Epithelial cell of esophagus (primary cell): Measurements from ENCODE around the gene GPR160.

Experiments
- DNase-seq: peaks from one replicate; pipeline ENCODE4 v3.0.0; 2010; ENCODE audit warnings: low read depth
- H3K4me3 ChIP-seq: 2 replicates; pipeline ENCODE4 v1.5.1; 2011; ENCODE audit warnings: mild to moderate bottlenecking, low read length, control low read depth
- TF ChIP-seq, protein P1 (sequence below): IDR thresholded peaks from 2 replicates; pipeline ENCODE4 v1.5.1; 2011; ENCODE audit warnings: low read depth, mild to moderate bottlenecking, low read length, control low read depth, inconsistent platforms; ENCODE audit not compliant: insufficient read depth; ENCODE audit errors: missing control alignments

GPR160 gene

DNA sequence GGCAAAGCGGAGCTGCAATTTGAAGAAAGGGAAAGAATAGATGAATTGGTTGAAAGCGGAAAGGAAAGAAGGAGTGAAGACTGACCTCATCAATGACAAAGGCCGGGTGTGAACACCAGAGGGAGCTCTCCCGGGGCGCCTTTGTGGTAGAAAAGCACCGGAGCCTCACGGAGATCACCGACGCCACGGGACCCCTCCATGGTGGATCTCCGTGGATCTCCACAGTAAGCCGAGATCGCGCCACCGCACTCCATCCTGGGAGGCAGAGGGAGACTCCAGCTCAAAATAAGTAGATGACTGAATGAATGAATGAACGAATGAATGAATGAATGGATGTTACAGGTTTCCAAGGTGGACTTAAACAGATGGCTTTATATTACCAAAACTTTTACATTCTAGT, 25.0 kb downstream of the GPR160 start:
- no peak for DNase-seq
- TF ChIP-seq, protein P1, sequence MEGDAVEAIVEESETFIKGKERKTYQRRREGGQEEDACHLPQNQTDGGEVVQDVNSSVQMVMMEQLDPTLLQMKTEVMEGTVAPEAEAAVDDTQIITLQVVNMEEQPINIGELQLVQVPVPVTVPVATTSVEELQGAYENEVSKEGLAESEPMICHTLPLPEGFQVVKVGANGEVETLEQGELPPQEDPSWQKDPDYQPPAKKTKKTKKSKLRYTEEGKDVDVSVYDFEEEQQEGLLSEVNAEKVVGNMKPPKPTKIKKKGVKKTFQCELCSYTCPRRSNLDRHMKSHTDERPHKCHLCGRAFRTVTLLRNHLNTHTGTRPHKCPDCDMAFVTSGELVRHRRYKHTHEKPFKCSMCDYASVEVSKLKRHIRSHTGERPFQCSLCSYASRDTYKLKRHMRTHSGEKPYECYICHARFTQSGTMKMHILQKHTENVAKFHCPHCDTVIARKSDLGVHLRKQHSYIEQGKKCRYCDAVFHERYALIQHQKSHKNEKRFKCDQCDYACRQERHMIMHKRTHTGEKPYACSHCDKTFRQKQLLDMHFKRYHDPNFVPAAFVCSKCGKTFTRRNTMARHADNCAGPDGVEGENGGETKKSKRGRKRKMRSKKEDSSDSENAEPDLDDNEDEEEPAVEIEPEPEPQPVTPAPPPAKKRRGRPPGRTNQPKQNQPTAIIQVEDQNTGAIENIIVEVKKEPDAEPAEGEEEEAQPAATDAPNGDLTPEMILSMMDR: no peak
- H3K4me3 ChIP-seq: no peak overlapping the region

DNA sequence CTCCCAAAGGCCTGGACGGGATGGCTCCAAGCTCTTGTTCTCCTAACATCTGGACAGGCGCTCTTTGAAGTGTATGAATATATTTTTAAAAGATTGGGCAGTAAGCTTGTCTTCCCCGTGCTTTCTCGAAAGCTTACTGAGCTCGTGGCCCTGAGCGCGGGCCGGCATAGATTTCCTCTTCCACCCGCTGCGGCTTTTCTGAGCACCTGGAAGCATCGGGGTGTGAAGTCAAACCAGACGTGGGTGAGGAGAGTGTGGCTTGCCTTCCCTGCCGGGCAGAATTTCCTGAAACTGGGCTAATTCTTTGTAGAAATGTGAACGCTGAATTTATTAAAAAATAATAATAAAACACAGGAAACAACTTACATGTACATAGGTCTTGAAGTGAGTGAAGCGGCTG, 25.9 kb downstream of the GPR160 start:
- no peak overlapping the region for H3K4me3 ChIP-seq
- no peak for DNase-seq
- TF ChIP-seq, protein P1: no peak

DNA sequence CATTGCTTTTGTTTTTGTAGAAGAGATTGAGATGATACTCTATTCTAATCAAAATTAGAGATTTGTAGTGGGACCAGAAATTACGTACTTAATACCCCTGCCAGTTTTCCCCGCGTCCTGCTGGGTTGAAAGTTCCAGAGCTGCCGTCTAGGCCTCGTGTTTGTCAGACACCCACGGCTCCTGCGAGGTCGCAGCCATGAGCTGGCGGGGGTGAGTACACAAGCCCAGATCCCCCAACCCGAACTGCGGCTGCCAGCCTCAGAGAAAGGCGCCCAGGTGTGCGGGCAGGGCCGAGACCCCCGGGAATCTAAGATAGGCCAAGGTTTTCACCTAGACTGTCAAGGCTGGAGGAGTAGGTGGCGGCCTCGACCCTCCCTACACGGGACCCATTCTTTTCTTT, 26.3 kb downstream of the GPR160 start:
- DNase-seq: no peak
- no peak overlapping the region for H3K4me3 ChIP-seq
- TF ChIP-seq, protein P1: no peak

DNA sequence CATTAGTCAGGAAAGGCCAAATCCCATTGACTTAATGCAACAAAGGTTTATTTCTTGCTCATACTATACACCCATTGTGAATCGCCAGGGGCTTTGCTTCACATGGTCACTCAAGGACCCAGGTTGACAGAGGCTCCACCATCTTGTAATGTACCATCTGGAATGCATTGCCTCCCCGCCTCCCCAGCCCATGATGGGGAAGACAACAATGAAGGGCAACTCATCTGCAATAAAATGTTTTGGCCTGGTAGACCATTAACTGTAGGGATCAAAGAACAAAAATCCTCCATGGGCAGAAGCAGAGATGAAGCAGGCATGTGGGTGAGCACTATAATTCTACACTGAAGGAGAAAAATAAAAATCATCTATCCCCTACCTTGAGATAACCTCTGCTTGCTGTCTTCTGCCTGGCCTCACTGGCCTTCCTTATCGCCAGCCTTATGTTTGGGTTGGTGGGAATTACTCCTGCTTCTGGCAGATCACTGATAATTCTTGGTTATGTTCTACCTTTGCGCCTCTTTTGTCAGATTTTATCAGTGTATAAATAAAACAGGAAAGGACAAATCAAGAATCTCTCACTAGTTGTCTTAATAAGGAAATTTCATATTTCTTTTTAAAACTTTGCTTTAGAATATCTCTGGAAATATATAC, 37.8 kb downstream of the GPR160 start:
- no peak overlapping the region for H3K4me3 ChIP-seq
- no peak for DNase-seq
- TF ChIP-seq, protein P1: no peak

DNA sequence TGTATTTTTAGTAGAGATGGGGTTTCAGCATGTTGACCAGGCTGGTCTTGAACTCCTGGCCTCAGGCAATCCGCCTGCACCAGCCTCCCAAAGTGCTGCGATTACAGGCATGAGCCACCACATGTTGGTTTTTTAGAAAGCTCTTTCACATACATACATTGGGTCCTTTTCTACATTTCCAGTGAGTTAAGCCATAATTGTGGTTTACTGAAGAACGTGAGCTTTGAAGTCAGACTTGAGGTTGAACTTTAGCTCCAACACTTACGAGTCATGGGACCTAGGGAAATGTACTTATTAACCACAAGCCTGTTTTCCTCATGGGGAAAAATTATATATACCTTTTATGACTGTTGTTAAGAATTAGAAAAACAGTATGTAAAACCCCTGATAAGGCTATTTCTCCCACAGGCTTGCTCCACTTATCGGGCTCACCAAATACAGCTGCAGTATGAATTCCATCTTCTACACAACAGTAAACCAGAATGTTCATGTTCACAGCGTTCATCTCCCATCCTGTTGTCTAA, 39.0 kb downstream of the GPR160 start:
- TF ChIP-seq, protein P1: no peak
- no peak overlapping the region for H3K4me3 ChIP-seq
- DNase-seq: no peak

DNA sequence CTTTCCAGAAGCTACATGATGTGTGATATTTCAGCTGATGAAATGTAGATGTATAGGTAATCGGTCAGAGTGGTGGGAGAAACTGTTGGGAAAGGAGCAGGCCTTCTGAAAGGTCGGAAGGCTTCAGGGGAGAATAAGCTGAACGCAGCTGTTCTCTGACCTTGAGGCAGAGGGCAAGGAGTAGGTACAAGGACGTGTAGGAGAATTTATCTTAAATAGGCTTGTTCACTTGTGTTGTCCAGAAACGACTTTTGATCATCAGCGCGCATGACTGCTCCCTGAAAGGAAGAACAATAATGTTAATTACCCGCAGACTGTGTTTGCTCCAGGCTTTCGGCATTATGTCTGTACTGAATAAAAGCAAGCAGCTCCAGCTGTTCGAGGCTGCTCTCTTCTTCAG, 39.6 kb downstream of the GPR160 start:
- TF ChIP-seq, protein P1: no peak
- no peak for DNase-seq
- H3K4me3 ChIP-seq: no peak overlapping the region
